ENCODE measurements around the gene PEAK1. TPM values are rescaled to one million over a fixed set of nuclear protein-coding genes. Genes with fewer than 3 reads are reported as not detected.

Gene PEAK1
- total RNA-seq, 1 experiment from 2014 or later: 13.8 TPM

DNA sequence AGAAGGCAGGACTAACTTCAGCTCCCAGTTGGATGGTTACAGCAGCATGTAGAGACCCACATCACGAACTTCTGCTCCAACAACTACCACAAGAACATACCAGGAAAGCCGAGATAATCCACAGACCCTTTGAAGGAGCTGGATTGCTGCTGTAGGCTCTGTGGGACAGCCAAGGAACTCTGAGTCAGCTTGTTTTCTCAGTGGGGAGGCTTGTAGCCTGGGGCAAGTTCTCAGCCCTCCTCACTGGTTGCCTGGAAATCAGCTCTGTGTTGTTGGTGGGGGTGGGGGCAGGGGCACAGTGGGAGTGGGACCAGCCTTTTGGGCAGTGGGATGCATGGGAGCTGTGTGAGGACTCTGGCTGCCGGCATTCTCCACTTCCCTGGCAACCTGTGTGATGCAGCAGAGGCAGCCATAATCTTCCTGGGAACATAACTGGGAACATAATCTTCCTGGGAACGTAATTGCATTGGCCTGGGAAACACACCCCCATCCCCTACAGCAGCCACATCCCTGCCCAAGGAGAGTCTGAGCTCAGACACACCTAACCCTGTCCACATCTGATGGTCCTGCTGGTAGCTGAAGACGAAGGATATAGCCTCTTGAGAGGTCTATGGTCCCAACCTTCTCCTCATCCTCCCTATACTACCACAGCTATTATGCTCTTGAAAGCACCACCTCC lies 153.1 kb downstream of the PEAK1 start:
- intact Hi-C loops (cut with micrococcal nuclease): no loop called here
- no peak overlapping the region for H2AFZ ChIP-seq (ENCODE audit: low read length)
- no peaks in the 10 kb centered on the region for H3K36me3 ChIP-seq (ENCODE audit: low read depth, low read length)
- peaks cover 9% of the 10 kb centered on the region for H3K4me1 ChIP-seq (ENCODE audit: insufficient read depth, low read length)
- ChIA-PET CTCF (no interaction called here), POLR2A (ENCODE audit: unreplicated experiment) (interaction anchor here (0.5 kb wide), 1 partner anchor 15 kb away, joined by 8 read pairs; no protein-coding TSS in a partner anchor)
- ATAC-seq: peak; percentile 66
- H4K20me1 ChIP-seq (ENCODE audit: low read length): no peaks in the 10 kb centered on the region
- H3K4me2 ChIP-seq (ENCODE audit: low read length): no peak overlapping the region
- no peak overlapping the region for H3K4me3 ChIP-seq (ENCODE audit: low read length)
- no peaks in the 10 kb centered on the region for H3K9me3 ChIP-seq (ENCODE audit: low read length)
- TF ChIP-seq, protein P1, sequence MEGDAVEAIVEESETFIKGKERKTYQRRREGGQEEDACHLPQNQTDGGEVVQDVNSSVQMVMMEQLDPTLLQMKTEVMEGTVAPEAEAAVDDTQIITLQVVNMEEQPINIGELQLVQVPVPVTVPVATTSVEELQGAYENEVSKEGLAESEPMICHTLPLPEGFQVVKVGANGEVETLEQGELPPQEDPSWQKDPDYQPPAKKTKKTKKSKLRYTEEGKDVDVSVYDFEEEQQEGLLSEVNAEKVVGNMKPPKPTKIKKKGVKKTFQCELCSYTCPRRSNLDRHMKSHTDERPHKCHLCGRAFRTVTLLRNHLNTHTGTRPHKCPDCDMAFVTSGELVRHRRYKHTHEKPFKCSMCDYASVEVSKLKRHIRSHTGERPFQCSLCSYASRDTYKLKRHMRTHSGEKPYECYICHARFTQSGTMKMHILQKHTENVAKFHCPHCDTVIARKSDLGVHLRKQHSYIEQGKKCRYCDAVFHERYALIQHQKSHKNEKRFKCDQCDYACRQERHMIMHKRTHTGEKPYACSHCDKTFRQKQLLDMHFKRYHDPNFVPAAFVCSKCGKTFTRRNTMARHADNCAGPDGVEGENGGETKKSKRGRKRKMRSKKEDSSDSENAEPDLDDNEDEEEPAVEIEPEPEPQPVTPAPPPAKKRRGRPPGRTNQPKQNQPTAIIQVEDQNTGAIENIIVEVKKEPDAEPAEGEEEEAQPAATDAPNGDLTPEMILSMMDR (conservative IDR thresholded peaks at IDR 0.05; ENCODE audit: low read depth, low read length): no peak
- TF ChIP-seq EZH2 (IDR thresholded peaks at IDR 0.05; ENCODE audit: low read length, unreplicated experiment) (no peak), EZH2phosphoT487 (IDR thresholded peaks at IDR 0.05; ENCODE audit: borderline replicate concordance, low read length) (no peak)
- H3F3A ChIP-seq (ENCODE audit: low read length, unreplicated experiment): no peaks in the 10 kb centered on the region
- H3K27me3 ChIP-seq (ENCODE audit: low read length): no peaks in the 10 kb centered on the region
- no peaks in the 10 kb centered on the region for H3K79me2 ChIP-seq (ENCODE audit: low read length)
- DNase-seq: peak; percentile 55
- no peak overlapping the region for H3K9ac ChIP-seq (ENCODE audit: low read length)
- no TSS peak for BruUV-seq (replicated peaks)
- no peaks in the 10 kb centered on the region for H3K9me2 ChIP-seq (replicated peaks; ENCODE audit: low read length)
- no peak overlapping the region; the same call in 1 of the 2 replicates for H3K27ac ChIP-seq (ENCODE audit: low read length)

DNA sequence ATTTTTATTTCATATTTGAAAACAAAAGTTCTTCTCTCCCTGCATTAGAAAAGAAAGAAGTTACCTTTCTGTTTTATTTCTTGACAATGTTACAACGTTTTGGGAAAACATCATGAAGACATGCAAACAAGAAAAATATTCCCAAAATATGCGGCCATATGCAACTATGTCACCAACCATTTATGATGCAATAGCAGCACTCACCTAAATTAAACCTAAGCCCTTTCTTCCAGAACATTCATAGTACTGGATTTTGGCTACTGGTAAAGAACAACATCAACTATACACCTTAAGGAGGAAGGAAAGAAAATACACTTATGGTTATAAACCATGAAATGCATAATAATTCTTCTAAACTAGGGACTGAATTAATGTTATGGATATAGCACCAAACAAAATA lies 164.5 kb downstream of the PEAK1 start:
- H3K27me3 ChIP-seq (ENCODE audit: low read length): no peaks in the 10 kb centered on the region
- no peaks in the 10 kb centered on the region for H3K79me2 ChIP-seq (ENCODE audit: low read length)

DNA sequence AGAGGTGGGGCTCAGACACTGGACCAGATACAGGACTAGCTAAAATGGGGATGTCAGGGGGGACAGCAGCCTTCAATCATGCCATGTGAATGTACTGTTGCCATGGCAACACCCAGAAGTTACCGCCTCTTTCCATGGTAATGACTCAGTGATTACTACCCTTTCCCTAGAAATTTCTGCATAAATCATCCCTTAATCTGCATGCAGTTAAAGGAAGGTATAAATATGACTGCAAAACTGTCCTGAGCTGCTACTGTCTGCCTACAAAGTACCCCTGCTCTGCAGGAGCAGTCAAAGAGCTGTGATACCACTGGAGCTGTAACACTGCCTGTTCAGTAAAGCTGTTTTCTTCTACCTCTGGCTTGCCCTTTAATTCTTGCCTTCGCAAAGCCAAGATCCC lies 168.2 kb downstream of the PEAK1 start:
- POLR2A ChIA-PET (ENCODE audit: unreplicated experiment): no interaction called here
- no TSS peak for BruUV-seq (replicated peaks)

More for the DNA sequence above, 164.5 kb downstream of the PEAK1 start:
- H3K4me2 ChIP-seq (ENCODE audit: low read length): no peak overlapping the region
- no peak for TF ChIP-seq EZH2phosphoT487 (IDR thresholded peaks at IDR 0.05; ENCODE audit: borderline replicate concordance, low read length)
- TF ChIP-seq EZH2 (IDR thresholded peaks at IDR 0.05; ENCODE audit: low read length, unreplicated experiment): no peak
- intact Hi-C loops (cut with micrococcal nuclease): no loop called here
- BruUV-seq (replicated peaks): no TSS peak
- no peaks in the 10 kb centered on the region for H3F3A ChIP-seq (ENCODE audit: low read length, unreplicated experiment)
- H3K9me2 ChIP-seq (replicated peaks; ENCODE audit: low read length): no peaks in the 10 kb centered on the region
- no peak for ATAC-seq
- no peak overlapping the region for H3K27ac ChIP-seq (ENCODE audit: low read length)
- POLR2A ChIA-PET (ENCODE audit: unreplicated experiment): no interaction called here
- H3K4me3 ChIP-seq (ENCODE audit: low read length): no peak overlapping the region
- no peak overlapping the region for H2AFZ ChIP-seq (ENCODE audit: low read length)
- H3K9ac ChIP-seq (ENCODE audit: low read length): no peak overlapping the region
- CTCF ChIA-PET: no interaction called here
- no peaks in the 10 kb centered on the region for H3K9me3 ChIP-seq (ENCODE audit: low read length)
- H3K36me3 ChIP-seq (ENCODE audit: low read depth, low read length): no peaks in the 10 kb centered on the region
- H3K4me1 ChIP-seq (ENCODE audit: insufficient read depth, low read length): no peaks in the 10 kb centered on the region
- DNase-seq: no peak
- no peaks in the 10 kb centered on the region for H4K20me1 ChIP-seq (ENCODE audit: low read length)

More for the DNA sequence above, 168.2 kb downstream of the PEAK1 start:
- CTCF ChIA-PET: no interaction called here
- Histone ChIP-seq H3K9me2 (replicated peaks; ENCODE audit: low read length) (no peaks in the 10 kb centered on the region), H3K4me3 (ENCODE audit: low read length) (no peak overlapping the region), H3K9ac (ENCODE audit: low read length) (no peak overlapping the region), H3K4me2 (ENCODE audit: low read length) (no peak overlapping the region), H3K36me3 (ENCODE audit: low read depth, low read length) (no peaks in the 10 kb centered on the region), H3K27ac (ENCODE audit: low read length) (no peak overlapping the region), H3K9me3 (ENCODE audit: low read length) (no peaks in the 10 kb centered on the region), H2AFZ (ENCODE audit: low read length) (no peak overlapping the region), H3F3A (ENCODE audit: low read length, unreplicated experiment) (no peaks in the 10 kb centered on the region), H3K79me2 (ENCODE audit: low read length) (no peaks in the 10 kb centered on the region), H3K4me1 (ENCODE audit: insufficient read depth, low read length) (no peaks in the 10 kb centered on the region), H4K20me1 (ENCODE audit: low read length) (no peaks in the 10 kb centered on the region), H3K27me3 (ENCODE audit: low read length) (no peaks in the 10 kb centered on the region)
- TF ChIP-seq EZH2phosphoT487 (IDR thresholded peaks at IDR 0.05; ENCODE audit: borderline replicate concordance, low read length): no peak
- TF ChIP-seq, protein P1 (conservative IDR thresholded peaks at IDR 0.05; ENCODE audit: low read depth, low read length): no peak
- no peak for TF ChIP-seq EZH2 (IDR thresholded peaks at IDR 0.05; ENCODE audit: low read length, unreplicated experiment)
- intact Hi-C loops (cut with micrococcal nuclease): no loop called here
- DNase-seq (peak; percentile 10), ATAC-seq (no peak)

All from PC-3 (cell line).